NOMO-1 (cell line): Measurements from ENCODE around the gene PALM3.

ENCODE experiments used
- DNase-seq, 2 experiments: peaks; one replicate each; lab custom pipeline; 2025; ENCODE audit not compliant: unreplicated experiment in 2 of 2; lab: John Stamatoyannopoulos, UW

Gene PALM3

GRCh38 chr19:14089662-14090508, 28.0 kb upstream of the PALM3 start:
- peak; percentile 35 to 61 for DNase-seq

DNA sequence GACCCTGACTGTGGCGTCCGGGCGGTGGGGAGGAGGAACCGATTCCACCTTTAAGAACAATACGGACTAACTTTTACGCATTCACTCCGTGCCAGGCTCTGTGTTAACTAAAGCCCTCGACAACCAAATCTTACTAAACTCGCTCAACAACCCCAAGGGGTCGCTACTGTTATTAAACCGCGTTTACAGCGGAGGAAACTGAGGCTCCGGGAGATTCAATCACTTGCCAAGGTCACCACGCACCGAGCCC, 27.5 kb upstream of the PALM3 start:
- DNase-seq: peak in 1 of 2 experiments; percentile 20

DNA sequence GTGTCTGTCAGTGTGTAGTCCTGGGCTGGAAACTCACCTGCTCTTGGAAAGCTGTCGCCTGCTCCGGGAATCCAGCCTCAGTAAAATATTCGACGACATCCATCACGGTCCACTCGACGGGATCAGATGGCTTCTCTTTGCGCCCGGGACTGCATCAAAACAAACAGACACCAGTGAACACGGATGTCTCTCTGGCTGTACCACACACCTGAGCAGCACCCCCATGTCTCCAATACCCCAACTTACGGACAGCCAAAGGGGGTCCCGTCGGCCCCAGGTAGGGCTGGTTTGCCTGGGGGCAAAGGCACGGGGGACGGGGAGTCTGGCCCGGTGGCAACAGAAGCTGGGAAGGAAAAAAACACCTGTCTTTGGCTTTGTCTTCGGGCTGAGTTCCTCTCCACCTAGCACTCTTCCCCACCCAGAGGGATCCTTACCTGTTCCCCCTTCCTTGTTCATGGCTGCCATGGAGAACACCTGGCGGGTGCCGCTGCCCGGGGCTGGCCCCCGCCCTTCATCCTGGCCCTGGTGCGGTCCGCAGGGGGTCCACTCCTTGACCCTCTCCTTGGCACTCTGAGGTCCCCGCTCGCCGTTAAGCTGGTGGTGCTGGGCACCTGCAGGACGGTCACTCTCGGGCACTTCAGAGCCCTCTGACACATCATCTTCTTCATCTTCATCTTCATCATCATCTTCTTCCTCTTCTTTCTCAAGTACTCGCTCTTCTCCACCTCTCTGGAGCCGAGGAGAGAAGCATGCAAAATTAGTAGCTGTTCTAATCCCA, 26.9 kb upstream of the PALM3 start:
- DNase-seq: no peak

DNA sequence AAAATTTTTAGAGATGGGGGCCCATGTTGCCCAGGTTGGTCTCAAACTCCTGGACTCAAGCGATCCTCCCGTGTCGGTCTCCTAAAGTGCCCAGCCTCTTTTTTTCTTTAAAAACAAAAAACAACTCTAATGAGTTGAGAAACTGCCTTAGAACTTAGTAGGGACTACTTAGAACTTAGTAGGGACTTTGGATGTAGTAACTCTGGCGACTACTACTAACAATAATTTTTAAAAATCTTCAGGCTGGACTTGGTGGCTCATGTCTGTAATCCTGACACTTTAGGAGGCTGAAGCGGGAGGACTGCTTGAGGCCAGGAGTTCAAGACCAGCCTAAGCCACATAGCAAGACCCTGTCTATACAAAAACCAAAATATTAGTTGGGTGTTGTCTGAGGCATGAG, 24.2 kb upstream of the PALM3 start:
- DNase-seq: no peak

- no peak for DNase-seq
Measured at GRCh38 chr19:14085309-14085995, 23.6 kb upstream of the PALM3 start, which contains the start of gene C19orf67. Gene C19orf67, minus strand, starts transcription at chr19:14085783. Its CDS starts 156 bp downstream, at chr19:14085627.

DNA sequence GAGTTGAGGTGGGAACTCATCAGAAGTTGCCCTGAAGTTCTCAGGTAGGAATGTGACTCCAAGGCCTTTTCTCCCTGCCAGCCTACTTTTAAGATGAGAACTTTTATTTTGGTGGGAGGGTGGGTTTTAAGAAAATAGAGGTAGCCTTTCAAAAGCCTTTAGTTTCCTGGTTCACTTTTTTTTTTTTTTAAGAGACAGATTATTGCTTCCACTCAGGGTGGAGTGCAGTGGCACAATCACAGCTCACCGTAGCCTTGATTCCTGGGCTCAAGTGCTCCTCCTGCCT, 20.7 kb upstream of the PALM3 start:
- DNase-seq: no peak

- DNase-seq: no peak
Measured at GRCh38 chr19:14081797-14082674, 20.2 kb upstream of the PALM3 start.

DNA sequence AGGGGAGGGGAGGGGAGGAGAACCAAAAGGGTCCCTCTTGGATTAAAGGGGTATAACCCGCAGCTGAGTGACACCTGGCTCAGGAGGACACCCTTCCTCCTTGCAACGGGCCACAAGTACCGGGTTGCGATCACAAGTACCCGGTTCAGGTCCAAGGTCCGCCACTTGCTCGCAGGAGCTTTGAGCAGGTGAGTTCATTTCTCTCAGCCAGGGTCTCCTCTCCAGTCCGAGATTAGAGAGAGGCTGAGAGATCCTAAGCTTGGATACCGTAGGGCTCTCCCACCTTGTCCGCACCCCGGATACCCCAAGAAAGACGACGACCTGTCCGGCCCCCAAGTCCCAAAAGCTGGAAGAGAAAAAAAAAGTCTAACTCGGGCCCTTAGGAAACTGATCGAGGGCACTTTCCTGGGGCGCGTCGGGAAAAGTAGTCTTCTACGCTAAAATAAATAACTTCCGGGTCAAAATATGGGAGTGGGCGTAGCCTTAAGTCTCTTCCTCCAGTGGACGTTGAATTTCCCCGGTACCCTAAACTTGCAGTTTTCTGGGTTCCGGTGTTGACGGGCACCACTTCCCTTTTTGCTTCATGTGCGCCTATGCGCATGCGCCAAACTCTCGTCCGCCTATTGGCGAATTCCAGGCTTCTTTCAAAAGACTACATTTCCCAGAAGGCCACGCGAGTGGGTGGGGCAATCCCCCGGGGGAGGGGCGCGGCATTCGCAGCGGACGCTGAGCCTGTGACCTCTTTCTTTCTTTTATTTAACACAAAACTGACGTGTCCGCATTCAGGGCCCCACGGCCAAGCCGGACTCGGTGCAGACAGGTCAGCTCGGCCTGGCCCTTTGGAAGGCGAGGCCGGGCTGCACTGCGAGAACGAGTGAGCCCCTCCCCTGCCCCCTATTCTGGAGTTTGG, 19.3 kb upstream of the PALM3 start:
- DNase-seq: peak; percentile 96 to 99

GRCh38 chr19:14078411-14078810, 16.5 kb upstream of the PALM3 start:
- no peak for DNase-seq

- no peak for DNase-seq
Measured at GRCh38 chr19:14073925-14074838, 12.3 kb upstream of the PALM3 start.

DNA sequence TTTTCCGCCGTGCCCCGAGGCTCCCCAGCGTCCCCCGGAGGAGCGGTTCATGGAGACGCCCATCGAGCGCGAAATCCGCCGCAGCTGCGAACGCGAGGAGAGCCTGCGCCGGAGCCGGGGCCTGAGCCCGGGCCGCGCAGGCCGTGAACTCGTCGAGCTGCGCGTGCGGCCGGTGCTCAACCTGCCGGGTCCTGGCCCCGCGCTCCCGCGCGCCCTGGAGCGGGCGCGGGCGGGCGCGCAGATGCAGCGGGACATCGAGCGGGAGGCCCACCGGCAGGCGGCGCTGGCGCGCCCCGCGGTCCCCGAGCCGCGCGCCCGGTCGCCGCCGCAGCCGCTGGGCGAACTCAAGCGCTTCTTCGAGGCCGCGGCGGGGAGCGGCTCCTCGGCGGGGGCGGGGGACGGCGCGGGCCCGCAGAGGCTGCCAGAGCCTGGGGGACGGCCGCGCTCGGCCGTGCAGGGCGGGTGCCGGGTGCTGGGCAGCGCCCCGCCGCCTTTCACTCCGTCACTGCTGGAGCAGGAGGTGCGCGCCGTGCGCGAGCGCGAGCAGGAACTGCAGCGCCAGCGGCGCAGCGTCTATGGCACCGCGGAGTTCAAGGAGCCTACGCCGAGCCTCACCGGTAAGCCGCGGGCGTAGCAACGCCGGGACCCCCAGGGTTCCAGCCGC, 11.5 kb upstream of the PALM3 start:
- peak; percentile 64 to 69 for DNase-seq

DNA sequence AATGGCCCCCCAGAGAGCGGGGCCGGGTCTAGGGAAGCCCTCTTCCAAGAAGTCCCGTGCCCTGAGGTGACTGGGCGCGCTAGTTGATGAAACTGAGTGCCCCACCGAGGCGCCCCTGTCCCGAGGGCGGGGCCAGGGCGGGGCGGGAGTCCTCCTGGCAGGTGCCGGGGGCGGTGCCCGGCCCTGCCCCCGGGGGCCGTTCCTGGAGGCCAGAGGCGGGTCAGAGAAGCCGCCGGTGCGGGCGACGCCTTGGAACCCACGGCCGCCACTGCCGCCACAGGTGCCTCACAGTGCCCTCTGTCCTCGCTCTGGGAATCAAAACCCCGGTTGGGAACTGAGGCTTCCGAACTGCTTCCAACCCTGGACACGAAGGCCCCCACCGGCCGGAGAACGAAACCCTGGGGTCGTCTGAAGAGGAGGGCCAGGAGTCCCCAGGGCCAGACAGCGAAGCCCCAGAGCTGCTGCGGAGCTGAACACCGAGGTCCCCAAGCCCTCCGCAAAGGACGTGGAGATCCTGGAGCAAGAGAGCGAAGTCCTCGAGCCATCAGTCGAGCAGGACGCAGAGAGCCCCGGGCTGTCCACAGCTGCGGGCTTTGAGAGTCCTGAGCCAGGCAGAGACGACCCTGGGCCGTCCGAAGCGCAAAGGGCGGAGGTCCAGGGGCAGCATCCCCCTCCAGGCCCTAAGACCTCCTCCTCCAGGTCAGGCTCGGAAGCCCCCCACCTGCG, 10.8 kb upstream of the PALM3 start, which contains the start of gene MISP3:
Gene MISP3, plus strand, starts transcription at position 252 of the 726 bp plus-strand sequence. CDS start 524 bp downstream, outside the sequence.
- DNase-seq: peak; percentile 5 to 18

DNA sequence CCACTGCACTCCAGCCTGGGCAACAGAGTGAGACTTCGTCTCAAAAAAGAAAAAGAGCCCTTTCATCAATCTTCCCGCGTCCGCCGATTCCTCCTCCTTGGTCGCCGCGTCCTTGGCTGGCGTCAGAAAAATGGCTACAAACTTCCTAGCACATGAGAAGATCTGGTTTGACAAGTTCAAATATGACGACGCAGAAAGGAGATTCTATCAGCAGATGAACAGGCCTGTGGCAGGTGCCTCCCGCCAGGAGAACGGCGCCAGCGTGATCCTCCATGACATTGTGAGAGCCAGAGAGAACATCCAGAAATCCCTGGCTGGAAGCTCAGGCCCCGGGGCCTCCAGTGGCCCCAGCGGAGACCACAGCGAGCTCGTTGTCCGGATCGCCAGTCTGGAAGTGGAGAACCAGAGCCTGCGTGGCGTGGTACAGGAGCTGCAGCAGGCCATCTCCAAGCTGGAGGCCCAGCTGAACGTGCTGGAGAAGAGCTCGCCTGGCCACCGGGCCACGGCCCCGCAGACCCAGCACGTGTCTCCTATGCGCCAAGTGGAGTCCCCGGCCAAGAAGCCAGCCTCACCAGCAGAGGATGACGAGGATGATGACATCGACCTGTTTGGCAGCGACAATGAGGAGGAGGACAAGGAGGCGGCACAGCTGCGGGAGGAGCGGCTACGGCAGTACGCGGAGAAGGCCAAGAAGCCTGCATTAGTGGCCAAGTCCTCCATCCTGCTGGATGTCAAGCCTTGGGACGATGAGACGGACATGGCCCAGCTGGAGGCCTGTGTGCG, 8.6 kb upstream of the PALM3 start:
- no peak for DNase-seq

- peak in 1 of 2 experiments; percentile 14 for DNase-seq
Measured at GRCh38 chr19:14066134-14066533, 4.3 kb upstream of the PALM3 start.

- DNase-seq: no peak
Measured at GRCh38 chr19:14063105-14063504, 1.2 kb upstream of the PALM3 start.

DNA sequence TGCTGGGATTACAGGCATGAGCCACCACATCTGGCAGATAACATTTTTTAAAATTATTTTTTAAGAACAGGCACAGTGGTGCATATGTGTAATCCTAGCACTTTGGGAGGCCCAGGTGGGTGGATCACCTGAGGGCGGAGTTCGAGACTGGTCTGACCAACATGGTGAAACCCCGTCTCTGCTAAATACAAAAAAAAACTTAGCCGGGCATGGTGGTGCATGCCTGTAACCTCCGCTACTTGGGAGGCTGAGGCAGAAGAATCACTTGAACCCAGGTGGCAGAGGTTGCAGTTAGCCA, 631 bp upstream of the PALM3 start:
- DNase-seq: no peak
